GM10248 (cell line): ENCODE data around the gene ZMIZ1.

Experiments used
- CTCF ChIA-PET: fragments of 300-600 bp; sonication (Branson Sonifier 250); formaldehyde crosslinking; extraction: SDS; loops from one replicate; lab custom pipeline; 2021; ENCODE audit warnings: antibody characterized with exemption; lab: Yijun Ruan, JAX
- POLR2A ChIA-PET: fragments of 350-650 bp; sonication (Branson Sonifier 250); formaldehyde crosslinking; extraction: SDS; loops from one replicate; lab custom pipeline; 2020; ENCODE audit warnings: antibody characterized with exemption; lab: Yijun Ruan, JAX
- DNase-seq: peaks from one replicate; pipeline ENCODE4 v3.0.0; 2012; ENCODE audit errors: extremely low spot score
- CTCF ChIP-seq: IDR thresholded peaks from 2 replicates; pipeline ENCODE4 v1.5.1; 2012; ENCODE audit warnings: mild to moderate bottlenecking, low read depth; ENCODE audit errors: extremely low read depth, missing control alignments, control extremely low read depth

The ZMIZ1 gene

DNA sequence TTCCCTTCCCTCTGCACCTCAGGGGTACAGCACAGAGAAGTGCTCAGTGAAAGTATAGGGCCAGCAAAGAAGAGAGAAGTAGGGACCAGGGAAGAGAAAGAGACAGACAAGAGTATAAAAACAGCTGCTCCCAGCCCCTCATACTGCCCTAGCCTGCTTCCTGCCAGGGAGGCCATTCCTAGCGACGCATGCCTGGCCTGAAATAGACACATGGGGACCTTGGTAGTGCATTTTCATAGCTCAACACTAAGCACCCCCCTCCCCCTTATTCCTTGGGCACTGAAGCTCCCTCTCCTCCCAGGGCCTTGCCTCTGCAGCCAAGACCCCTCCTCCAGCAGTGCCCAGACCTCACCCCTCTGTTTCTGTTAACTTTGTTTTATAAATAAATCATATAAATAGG, 64.7 kb downstream of the ZMIZ1 start:
- no peak for TF ChIP-seq CTCF
- DNase-seq: no peak
- POLR2A ChIA-PET: no interaction called here
- CTCF ChIA-PET: interaction anchor here (1.7 kb wide), 1 partner anchor 10 kb away, joined by 4 read pairs; no protein-coding TSS in a partner anchor

DNA sequence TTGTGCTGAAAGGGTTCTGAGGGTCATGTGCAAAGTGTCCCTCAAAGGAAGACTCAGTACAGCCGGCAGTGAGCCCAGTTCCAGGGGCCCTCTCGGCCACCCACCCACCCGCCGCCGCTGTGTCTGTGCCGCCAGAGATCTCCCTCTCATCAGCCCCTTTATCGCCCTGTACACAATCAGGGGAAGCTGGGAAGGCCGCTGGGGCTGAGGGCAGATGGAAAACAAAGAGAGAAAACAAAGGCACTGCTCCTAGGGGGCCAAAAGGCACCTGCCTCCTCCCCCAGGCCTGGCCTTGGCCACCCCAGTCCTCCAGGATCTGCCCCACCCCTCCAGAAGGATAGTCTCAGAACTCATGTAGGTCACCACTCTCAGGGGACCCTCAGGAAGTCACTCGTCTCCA, 67.0 kb downstream of the ZMIZ1 start:
- DNase-seq: no peak
- POLR2A ChIA-PET: interaction anchor here (0.6 kb wide), 1 partner anchor 12 kb away, joined by 3 read pairs; no protein-coding TSS in a partner anchor
- CTCF ChIA-PET: no interaction called here
- TF ChIP-seq CTCF: no peak

- ChIA-PET POLR2A (interaction anchor here (0.6 kb wide), 1 partner anchor 13 kb away, joined by 3 read pairs; no protein-coding TSS in a partner anchor), CTCF (no interaction called here)
These were observed 67.7 kb downstream of the ZMIZ1 start for GRCh38 chr10:79136236-79137005.

DNA sequence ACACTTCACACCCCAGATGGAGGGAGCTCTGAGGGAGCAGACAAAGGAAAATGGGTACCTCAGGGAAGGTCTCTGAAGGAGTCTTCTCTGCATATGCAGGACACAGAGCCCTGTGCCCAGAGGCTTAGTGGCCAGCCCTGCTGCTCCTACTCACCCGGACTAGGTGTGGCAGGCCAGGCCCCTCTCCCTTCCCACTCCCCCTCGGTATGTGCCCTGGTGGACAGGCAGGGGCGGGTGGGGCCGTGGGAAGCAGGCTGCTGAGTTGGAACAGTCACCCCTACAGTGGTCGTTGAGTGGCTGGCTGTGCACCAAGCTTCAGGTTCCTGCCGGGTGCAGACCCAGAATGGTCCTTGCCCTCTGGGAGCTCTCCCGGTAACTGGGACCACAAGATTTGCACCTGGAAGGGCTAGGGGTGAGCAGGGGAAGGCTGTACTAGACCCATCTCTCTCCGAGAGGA, 68.6 kb downstream of the ZMIZ1 start:
- CTCF ChIA-PET: no interaction called here
- no peak for TF ChIP-seq CTCF
- POLR2A ChIA-PET: no interaction called here
- DNase-seq: no peak

More at GRCh38 chr10:79136236-79137005, 67.7 kb downstream of the ZMIZ1 start:
- no peak for DNase-seq
- TF ChIP-seq CTCF: no peak

- no peak for TF ChIP-seq CTCF
- ChIA-PET POLR2A (no interaction called here), CTCF (no interaction called here)
- DNase-seq: peak; percentile 72
These were observed 69.1 kb downstream of the ZMIZ1 start for GRCh38 chr10:79137826-79138225.

DNA sequence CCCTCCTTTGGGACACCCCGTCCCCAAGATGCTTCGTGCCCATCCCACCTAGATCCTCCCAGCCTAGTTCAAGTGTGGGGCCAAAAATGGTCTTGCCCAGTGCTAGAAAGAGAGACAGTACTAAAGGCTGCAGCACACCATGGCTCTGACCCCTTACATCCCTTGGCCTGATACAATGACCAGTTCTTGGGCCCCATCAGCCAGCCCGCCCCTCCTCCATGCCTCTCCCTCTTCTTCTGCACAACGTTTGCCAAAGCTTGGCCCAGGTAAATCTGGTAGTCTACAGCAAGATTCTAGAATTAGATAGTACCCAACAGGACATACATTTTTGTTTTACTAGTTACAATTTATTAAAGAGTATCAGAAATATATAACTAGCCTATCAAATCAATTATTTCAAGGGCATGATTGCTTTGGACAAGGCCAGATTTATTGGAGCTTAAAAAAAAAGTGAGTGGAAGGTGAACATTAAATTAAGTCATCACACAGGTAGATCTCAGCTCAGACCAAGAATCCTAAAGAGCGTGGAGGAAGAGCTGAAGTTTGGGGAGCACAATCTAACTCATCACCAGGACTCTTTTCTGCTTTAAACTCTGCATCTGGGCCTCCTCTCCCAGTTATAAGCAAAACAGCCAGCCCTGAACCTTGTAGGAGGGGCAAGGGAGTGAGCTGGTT, 69.8 kb downstream of the ZMIZ1 start:
- CTCF ChIA-PET: interaction anchor here (1.6 kb wide), 1 partner anchor 59 kb away, joined by 4 read pairs; no protein-coding TSS in a partner anchor
- TF ChIP-seq CTCF: no peak
- DNase-seq: no peak
- POLR2A ChIA-PET: no interaction called here
